Retinal pigment epithelial cell (primary cell): ENCODE data around the gene ZNF688.
"Not testable (repeated sequence)": the region's sequence is repeated elsewhere in the genome, so short reads cannot be mapped to it uniquely, and the experiment has no call there.

Source experiments
- DNase-seq: peaks from one replicate; pipeline ENCODE4 v3.0.0-alpha.2; 2010; ENCODE audit warnings: low read depth
- H3K4me3 ChIP-seq: 2 replicates; pipeline ENCODE4 v1.5.1; 2011; ENCODE audit warnings: mild to moderate bottlenecking, low read length, control low read depth, moderate library complexity
- TF ChIP-seq, protein P1 (sequence below): conservative IDR thresholded peaks from 2 replicates; pipeline ENCODE4 v1.5.1; 2011; ENCODE audit warnings: low read depth, low read length, control low read depth, inconsistent platforms

Gene ZNF688

GRCh38 chr16:30601966-30602365 is 30.5 kb upstream of the ZNF688 start:
- no peak for DNase-seq
- no peak overlapping the region for H3K4me3 ChIP-seq
- TF ChIP-seq, protein P1, sequence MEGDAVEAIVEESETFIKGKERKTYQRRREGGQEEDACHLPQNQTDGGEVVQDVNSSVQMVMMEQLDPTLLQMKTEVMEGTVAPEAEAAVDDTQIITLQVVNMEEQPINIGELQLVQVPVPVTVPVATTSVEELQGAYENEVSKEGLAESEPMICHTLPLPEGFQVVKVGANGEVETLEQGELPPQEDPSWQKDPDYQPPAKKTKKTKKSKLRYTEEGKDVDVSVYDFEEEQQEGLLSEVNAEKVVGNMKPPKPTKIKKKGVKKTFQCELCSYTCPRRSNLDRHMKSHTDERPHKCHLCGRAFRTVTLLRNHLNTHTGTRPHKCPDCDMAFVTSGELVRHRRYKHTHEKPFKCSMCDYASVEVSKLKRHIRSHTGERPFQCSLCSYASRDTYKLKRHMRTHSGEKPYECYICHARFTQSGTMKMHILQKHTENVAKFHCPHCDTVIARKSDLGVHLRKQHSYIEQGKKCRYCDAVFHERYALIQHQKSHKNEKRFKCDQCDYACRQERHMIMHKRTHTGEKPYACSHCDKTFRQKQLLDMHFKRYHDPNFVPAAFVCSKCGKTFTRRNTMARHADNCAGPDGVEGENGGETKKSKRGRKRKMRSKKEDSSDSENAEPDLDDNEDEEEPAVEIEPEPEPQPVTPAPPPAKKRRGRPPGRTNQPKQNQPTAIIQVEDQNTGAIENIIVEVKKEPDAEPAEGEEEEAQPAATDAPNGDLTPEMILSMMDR = no peak

DNA sequence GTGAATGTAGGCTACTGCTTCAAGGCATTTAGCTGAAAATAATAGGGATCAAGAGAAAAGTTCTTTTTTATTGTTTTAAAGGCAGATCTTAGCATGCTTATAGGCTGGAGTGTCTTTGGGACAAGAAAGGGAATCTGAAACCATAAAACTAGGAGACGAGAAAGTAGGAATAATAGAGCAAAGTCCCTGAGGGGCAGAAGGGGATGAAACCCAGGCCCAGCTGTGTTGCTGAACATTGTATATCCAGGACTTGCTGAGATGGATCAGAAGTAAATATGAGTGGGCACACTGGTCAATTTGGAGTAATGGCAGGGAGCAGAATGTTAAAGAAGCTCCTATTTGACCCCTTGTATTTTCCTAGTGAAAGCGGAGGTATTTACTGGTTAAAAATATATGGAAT is 29.4 kb upstream of the ZNF688 start:
- H3K4me3 ChIP-seq = no peak overlapping the region
- TF ChIP-seq, protein P1 = no peak
- DNase-seq = no peak

DNA sequence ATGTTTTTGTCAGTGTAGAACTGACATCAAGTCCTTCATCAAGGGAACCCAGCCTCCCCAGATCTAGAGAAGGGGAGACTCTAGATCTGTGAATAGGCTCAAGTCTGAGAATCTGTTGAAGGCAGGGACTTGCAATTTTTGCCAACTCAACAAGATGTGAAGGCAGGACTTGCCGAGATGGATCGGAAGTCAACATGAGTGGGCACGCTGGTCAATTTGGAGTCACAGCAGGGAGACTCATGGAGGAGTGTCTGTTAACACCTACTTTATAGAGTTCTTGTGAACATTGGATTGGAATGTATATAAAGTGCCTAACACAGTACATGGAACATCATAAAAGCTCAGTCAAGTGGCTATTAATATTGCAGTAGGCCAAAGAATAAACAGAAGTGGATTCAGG is 28.7 kb upstream of the ZNF688 start:
- H3K4me3 ChIP-seq = no peak overlapping the region
- DNase-seq = no peak
- TF ChIP-seq, protein P1 = no peak

- TF ChIP-seq, protein P1 = no peak
- H3K4me3 ChIP-seq = no peak overlapping the region
- DNase-seq = no peak
These were observed 21.4 kb upstream of the ZNF688 start for GRCh38 chr16:30592871-30593270.

GRCh38 chr16:30590869-30591268 is 19.4 kb upstream of the ZNF688 start:
- not testable (repeated sequence) for H3K4me3 ChIP-seq, DNase-seq

DNA sequence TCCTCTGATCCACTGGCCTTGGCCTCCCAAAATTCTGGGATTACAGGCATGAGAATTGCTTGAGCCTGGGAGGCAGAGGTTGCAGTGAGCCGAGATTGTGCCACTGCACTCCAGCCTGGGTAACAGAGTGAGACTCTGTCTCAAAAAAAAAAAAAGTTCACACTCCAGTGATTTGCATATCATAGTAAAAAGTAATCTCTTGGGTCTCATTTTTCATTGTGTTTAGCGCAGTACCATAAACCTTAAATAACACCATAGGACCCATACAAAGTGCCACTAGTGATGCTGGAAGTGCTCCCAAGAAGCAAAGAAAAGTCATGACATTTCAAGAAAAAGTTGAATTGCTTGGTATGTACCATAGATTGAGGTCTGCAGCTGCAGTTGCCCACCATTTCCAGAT is 18.1 kb upstream of the ZNF688 start:
- DNase-seq, H3K4me3 ChIP-seq: not testable (repeated sequence)

GRCh38 chr16:30588651-30589050 is 17.1 kb upstream of the ZNF688 start:
- no peak overlapping the region for H3K4me3 ChIP-seq
- DNase-seq = no peak
- TF ChIP-seq, protein P1 = no peak

DNA sequence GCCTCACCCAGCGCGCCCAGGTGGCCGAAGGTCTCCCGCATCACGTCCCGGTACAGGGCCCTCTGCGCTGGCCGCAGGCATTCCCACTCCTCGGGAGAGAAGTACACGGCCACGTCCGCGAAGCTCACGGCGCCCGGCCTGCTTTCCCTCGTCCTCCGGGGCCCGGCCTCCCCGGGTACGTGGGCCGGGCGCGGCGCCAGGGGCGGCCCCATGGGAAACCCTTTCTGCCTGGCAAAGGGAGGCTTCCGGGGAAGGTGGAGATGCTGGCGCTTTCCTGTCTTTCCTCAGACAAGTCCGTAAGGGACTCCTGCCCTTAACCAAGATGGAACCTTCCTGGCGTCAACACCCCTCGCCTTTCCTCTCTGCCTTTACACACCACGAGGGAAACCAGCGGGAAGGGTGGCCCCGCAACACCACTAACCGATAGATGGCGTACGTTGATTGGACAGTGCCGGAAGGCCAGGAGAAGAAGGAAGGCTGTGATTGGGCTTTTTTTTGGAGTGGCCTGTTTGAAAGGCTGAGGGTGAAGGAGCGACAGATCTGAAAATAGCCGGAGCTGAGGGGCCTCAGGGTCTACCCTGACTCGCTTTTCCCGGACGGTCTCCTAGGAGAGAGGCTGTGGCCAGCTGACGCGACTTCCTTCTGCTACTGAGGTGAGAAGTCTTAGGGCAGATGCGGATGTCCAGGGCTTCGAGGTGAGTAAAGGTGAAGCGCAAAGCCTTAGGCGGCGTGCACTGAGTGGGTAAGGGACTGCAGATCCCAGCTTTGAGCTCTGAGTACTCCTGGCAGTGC is 14.1 kb upstream of the ZNF688 start, which contains the start of gene ZNF785:
TSS of gene ZNF785 (minus strand) at position 298 of the 792 bp plus-strand sequence. CDS start at position 212, 86 bp downstream.
- peak; percentile 98 for DNase-seq
- peak within 1 kb of the TSS; percentile 57 for H3K4me3 ChIP-seq
- TF ChIP-seq, protein P1 = no peak
